GM19239 (cell line): Measurements from ENCODE around the gene CACNA2D3.
"Not testable (repeated sequence)": the region's sequence is repeated elsewhere in the genome, so short reads cannot be mapped to it uniquely, and the experiment has no call there.

Experiments used
- DNase-seq: peaks from one replicate; pipeline ENCODE4 v3.0.0; 2011; ENCODE audit warnings: low spot score; ENCODE audit not compliant: insufficient read length
- FAIRE-seq: peaks from 2 replicates; lab custom pipeline; 2011; peaks lifted over from hg19 to GRCh38; lab: Jason Lieb, UNC

The CACNA2D3 gene

DNA sequence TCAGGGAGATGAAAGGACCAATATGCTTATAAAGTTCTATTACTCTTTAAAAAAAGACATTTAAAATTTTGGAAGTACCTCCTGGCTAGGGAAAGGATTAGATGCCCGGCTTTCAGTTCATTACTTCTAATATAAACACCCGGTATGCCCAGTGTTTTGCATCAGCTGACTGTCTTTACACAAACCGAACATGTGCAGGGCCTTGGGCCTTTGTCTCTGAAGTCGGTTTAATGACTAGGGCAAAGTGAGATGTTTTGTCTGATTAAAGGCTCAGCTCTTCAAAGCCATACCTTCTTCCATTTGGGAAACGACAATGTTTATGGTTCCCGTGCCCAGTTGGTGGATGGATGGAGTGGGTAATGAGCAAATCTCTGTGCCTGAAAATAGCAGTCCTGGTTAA, 984.8 kb downstream of the CACNA2D3 start:
- FAIRE-seq: no peak
- no peak for DNase-seq

DNA sequence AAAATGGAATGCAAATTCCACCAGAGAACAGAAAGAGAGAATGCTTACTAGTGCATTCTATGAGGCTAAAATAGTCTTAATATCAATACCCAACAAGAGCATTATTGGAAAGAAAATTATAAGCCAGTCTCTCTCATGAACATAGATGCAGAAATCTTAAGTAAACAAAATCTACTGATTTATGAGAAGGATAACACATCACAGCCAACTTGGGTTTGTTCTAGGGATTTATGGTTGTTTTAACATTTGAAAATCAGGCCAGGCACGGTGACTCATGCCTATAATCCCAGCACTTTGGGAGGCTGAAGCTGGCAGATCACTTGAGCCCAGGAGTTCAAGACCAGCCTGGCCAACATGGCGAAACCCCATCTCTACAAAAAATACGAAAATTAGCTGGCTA, 989.6 kb downstream of the CACNA2D3 start:
- DNase-seq, FAIRE-seq: not testable (repeated sequence)

DNA sequence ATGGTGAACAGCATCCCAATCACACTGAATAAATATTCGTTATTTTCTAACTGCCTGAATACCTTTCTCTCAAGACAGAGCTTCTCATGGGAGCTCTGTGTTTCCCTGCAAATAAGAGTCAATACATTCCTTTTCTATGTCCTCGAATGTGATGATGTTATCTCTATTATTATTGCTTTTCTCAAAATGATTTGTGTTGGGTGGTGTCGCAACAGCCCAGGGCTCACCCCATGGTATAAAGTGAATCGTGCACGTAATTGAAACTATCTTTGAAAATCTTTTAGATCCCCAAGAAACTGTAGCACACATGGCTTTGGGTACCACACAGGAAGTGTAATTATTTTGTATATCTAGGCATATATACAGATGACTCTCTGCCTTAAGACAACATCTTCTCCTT, 996.1 kb downstream of the CACNA2D3 start:
- DNase-seq (no peak), FAIRE-seq (no peak)

DNA sequence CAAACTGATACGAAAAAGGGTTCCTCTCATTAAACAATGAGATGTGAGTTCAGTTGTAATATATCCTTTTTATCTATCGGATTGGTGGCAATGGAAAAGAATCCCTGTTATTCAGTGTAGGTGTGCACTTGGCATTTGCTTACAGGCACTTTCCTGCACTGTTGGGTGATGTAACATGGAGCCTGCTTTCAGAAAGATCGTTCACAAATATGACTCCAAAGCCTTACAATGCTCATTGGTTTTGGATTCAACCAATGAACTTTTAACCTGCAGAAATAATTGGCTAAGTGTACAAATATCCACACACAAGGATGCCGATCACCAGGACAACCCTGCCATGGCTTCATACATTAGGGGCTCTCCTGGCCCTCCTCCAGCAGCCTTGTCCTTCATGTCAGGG, 996.9 kb downstream of the CACNA2D3 start:
- FAIRE-seq (no peak), DNase-seq (no peak)

DNA sequence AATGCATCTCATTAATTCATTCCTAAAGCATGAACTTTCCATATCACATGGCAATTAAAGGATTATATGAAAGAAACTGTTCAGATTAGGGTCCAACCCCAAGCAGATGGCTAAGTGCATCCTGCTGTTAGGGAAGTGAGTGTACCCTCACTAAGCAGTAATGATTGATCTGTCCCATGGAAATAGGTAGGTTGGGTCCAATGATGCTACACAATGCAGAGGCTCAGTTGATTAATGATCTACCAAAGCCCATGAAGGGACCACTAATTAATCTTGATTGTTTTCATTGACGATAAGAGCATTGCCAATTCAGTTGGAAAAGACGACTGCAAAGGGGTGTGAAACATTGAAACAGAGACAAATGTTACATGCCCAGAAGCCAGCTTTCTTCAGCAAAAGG, 1000.0 kb downstream of the CACNA2D3 start:
- DNase-seq (no peak), FAIRE-seq (no peak)
